Amygdala (tissue), 56 donors: ENCODE data around the gene SEC31A.
"Not testable (repeated sequence)": the region's sequence is repeated elsewhere in the genome, so short reads cannot be mapped to it uniquely, and the experiment has no call there.

Experiments
- DNase-seq, 56 donors: peaks; one replicate each; lab custom pipeline; 2025; lab: John Stamatoyannopoulos, UW

Gene SEC31A

GRCh38 chr4:82893942-82894341, 3.0 kb upstream of the SEC31A start:
- no peak for DNase-seq

- DNase-seq: no peak
These were observed 1.5 kb upstream of the SEC31A start for GRCh38 chr4:82892467-82892802.

- DNase-seq: no peak
These were observed 934 bp upstream of the SEC31A start for GRCh38 chr4:82891707-82892466.

- DNase-seq: peak in 1 of 56 donors; percentile 33
These were observed 439 bp downstream of the SEC31A start for GRCh38 chr4:82890528-82890900.

GRCh38 chr4:82889287-82889686, 1.7 kb downstream of the SEC31A start:
- DNase-seq: no peak

- DNase-seq: no peak
These were observed 4.6 kb downstream of the SEC31A start for GRCh38 chr4:82886147-82886942.

GRCh38 chr4:82885410-82885809, 5.5 kb downstream of the SEC31A start:
- DNase-seq: no peak

GRCh38 chr4:82868572-82868971, 22.4 kb downstream of the SEC31A start:
- no peak for DNase-seq

- DNase-seq: no peak
These were observed 24.1 kb downstream of the SEC31A start for GRCh38 chr4:82866706-82867385.

GRCh38 chr4:82866033-82866432, 24.9 kb downstream of the SEC31A start:
- not testable (repeated sequence) for DNase-seq

- no peak for DNase-seq
These were observed 25.4 kb downstream of the SEC31A start for GRCh38 chr4:82865592-82865991.

- DNase-seq: no peak
These were observed 26.5 kb downstream of the SEC31A start for GRCh38 chr4:82864336-82864979.

- DNase-seq: no peak
These were observed 29.4 kb downstream of the SEC31A start for GRCh38 chr4:82861529-82861928.

GRCh38 chr4:82860487-82860886, 30.5 kb downstream of the SEC31A start:
- not testable (repeated sequence) for DNase-seq

- DNase-seq: no peak
These were observed 38.1 kb downstream of the SEC31A start for GRCh38 chr4:82852751-82853285.

GRCh38 chr4:82851885-82852750, 38.8 kb downstream of the SEC31A start:
- no peak for DNase-seq

GRCh38 chr4:82851318-82851717, 39.6 kb downstream of the SEC31A start:
- DNase-seq: no peak

GRCh38 chr4:82850684-82851083, 40.3 kb downstream of the SEC31A start:
- no peak for DNase-seq

- no peak for DNase-seq
These were observed 42.2 kb downstream of the SEC31A start for GRCh38 chr4:82848706-82849105.

GRCh38 chr4:82842593-82842992, 48.4 kb downstream of the SEC31A start:
- no peak for DNase-seq
